ENCODE results near the gene SCAMP4. TPM values are rescaled to one million over a fixed set of nuclear protein-coding genes. Genes with fewer than 3 reads are reported as not detected.
"Not testable (repeated sequence)": the region's sequence is repeated elsewhere in the genome, so short reads cannot be mapped to it uniquely, and the experiment has no call there.

Gene SCAMP4
- polyA plus RNA-seq, 1 donor: 27.1 TPM

DNA sequence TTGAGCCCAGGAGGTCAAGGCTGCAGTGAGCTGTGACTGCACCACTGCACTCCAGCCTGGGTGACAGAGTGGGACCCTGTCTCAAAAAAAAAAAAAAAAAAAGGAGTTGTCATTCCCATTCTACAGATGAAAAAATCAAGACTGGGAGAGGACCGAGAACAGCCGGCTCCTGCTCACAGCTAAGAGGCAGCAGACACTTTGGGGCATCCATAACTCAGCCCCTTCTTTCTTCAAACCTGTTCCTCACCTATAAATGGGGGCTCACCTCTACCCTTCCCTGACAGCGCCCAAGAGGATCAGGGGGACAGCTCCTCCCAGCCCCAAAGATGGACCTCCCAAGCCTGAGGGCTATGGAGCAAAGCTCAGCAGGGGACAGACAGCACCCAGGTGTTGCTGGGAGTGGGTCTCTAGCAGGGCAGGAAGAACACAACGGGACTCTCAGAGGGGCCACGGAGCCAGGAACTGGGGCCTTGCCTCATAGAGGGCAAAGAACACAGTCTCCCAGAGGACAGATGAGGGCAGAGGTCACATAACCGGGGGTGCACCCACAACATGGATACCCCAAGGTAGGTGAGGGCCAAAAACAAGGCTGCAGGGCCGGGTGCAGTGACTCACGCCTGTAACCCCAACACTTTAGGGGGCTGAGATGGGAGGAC is 38.4 kb upstream of the SCAMP4 start:
- DNase-seq (ENCODE audit: low read depth): no peak

DNA sequence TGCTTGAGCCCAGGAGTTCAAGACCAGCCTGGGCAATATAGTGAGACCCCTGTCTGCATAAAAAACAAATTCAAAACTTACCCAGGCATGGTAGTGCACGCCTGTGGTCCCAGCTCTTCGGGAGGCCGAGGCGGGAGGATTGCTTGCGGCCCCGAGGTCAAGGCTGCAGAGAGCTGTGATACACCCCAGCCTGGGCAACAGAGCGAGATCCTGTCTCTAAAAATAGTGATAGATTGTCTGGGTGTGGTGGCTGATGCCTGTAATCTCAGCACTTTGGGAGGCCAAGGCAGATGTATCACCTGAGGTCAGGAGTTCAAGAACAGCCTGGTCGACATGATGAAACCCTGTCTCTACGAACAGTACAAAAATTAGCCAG is 37.9 kb upstream of the SCAMP4 start:
- DNase-seq (ENCODE audit: low read depth): no peak

- no peak for DNase-seq (ENCODE audit: low read depth)
Measured at GRCh38 chr19:1868971-1869370, 36.2 kb upstream of the SCAMP4 start.

DNA sequence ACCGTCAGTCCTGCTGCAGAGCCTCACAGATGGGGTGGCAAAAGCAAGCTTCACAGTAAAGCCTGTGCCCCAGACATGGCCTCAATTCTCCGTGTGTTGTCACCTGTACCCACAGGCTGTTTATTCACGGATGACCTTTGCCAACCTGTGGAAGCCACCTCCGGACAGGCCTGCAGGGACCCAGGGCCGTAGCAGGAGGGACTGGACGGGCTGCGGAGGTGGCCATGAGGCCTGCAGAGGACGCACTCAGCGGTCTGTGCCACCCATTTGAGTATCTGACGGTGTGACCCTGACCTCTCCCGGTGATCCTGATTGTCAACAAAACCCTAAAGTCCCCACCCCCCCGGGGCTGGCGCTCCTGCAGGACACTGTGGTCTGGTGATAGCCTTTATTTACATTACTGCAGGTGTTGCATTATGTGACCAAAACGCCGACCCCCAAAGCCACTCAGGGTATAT is 34.0 kb upstream of the SCAMP4 start:
- no peak for DNase-seq (ENCODE audit: low read depth)

- no peak for DNase-seq (ENCODE audit: low read depth)
Measured at GRCh38 chr19:1871630-1872029, 33.6 kb upstream of the SCAMP4 start.

- no peak for DNase-seq (ENCODE audit: low read depth)
Measured at GRCh38 chr19:1872807-1873523, 32.2 kb upstream of the SCAMP4 start.

DNA sequence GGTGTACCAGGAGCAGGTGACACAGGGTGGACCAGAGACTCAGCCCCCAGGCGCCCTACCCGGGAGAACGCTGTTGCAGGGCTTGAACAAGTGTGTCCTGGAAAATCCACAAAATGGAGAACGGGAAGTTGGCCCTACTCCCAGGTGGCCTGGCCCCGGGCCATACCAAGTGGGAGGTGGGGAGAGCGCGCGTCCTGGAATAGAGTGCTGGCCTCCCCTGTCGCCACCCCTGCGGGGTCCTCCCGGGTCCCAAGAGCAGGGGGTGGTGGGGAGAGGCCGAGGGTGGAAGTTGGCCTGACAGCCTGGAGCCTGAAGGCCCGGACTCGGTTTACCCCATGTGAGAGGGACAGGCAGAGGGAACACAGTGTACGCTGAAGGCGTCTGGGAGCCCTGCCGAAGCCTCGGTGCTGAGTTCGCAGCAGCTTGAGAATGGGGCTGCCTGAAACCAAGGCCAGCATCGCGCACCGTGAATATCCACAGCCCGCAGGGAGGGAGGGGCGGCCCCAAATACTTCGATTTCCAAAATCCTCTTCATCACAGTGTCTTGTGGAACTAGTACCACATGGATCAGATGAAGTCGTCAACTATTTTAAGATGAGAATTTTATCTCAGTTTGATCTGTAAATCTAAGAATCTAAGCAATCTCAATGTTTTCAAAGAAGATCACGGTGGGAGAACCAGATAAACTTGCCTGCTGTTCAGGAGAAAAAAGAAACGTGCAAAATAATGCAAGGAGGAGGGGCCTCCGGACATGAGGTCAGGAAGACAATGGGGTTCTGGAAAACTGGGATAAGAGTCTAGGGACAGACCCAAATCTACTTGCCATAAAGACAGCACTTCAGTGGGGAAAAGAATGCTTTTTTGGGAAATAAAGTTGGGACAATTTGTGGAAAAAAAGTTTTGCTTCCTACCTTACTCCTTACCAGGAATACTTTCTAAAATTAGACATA is 31.4 kb upstream of the SCAMP4 start:
- DNase-seq (ENCODE audit: low read depth): no peak

DNA sequence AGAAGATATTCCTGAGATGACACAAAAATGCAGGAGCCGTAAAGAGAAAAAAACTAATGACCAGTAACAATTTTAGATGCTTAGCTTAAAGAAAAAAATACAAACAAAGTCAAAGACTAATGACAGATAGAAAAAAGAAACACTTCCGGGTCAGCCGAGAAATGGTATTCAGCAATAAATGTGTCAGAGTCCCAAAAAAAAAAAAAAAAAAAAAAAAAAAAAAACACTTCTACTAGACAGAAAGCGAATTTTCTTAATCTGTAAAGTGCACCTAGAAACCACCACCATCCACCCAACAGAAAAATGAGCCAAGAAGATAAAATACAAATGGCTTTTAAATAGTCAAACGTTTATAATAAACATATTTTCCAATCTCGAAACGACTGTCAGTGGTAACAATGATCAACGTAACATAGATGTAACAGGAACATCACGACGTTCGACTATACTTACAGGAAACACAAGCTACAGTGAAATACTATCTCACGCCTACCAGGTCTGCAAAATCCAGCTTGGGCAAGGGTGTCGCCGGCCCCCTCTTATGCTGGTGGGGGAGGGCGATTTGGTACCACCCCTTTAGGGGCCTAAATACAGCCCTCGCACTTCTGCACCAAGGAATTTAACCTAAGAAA is 30.5 kb upstream of the SCAMP4 start:
- DNase-seq (ENCODE audit: low read depth): no peak

- not testable (repeated sequence) for DNase-seq (ENCODE audit: low read depth)
Measured at GRCh38 chr19:1875265-1875645, 29.9 kb upstream of the SCAMP4 start.

GRCh38 chr19:1875646-1876495 is 29.3 kb upstream of the SCAMP4 start:
- DNase-seq (ENCODE audit: low read depth): no peak

- DNase-seq (ENCODE audit: low read depth): not testable (repeated sequence)
Measured at GRCh38 chr19:1876496-1877279, 28.5 kb upstream of the SCAMP4 start.

- DNase-seq (ENCODE audit: low read depth): not testable (repeated sequence)
Measured at GRCh38 chr19:1877280-1877660, 27.9 kb upstream of the SCAMP4 start.

- not testable (repeated sequence) for DNase-seq (ENCODE audit: low read depth)
Measured at GRCh38 chr19:1878583-1878982, 26.6 kb upstream of the SCAMP4 start.

DNA sequence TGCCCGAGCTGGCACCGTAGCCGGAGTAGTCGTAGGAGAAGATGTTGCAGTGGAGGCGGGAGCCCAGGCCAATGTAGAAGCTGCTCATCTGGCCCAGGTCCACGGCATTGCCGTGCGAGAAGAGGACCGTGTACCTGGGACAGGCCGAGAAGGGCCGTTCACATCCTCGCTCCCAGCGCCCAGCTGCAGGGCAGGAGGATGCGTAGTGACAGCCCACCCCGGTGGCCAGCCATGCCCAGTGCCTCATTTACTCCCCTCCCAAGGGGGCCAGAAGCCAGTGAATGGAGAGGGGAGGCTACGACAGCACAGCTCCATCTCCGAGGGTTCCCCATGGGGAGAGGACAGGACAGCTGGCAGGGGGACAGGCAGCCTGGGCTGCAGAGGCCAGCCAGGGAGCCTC is 25.2 kb upstream of the SCAMP4 start:
- not testable (repeated sequence) for DNase-seq (ENCODE audit: low read depth)

DNA sequence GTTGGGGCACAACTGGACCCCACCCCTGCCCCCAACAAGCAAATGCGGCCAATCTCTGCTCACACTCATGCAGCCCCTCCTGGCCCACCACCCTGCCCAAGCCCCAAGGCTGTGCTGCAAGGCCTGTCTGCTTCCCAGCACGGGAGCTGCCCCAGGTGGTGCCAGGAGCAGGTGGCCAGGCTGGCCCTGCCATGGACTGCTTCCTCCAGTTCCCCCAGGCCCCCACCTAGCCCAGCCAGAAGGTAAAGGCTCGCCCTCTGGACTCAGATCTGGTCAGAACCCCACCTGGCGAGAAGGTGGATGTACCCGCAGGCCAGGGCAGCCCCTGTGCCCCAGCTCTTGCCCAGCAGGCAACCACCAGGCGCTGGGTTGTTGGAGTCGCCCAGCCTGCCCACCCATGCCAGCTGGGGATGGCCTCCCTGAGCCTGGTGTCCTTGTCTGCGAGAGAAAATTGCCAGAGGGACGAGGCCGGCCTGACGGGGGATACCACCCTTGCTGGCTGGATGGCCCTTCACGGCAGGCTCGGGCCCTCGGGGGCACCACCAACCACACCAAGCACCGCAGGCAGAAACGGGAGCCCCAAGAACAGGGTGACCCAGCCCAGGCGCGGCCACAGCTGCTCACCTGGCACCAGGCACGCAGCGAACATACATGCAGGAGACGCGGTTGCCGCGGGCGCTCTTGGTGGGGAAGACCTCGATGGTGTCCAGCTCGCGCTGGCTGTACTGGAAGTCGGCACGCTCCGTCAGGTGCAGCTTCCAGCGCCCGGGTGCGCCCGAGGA is 24.4 kb upstream of the SCAMP4 start:
- DNase-seq (ENCODE audit: low read depth): no peak

DNA sequence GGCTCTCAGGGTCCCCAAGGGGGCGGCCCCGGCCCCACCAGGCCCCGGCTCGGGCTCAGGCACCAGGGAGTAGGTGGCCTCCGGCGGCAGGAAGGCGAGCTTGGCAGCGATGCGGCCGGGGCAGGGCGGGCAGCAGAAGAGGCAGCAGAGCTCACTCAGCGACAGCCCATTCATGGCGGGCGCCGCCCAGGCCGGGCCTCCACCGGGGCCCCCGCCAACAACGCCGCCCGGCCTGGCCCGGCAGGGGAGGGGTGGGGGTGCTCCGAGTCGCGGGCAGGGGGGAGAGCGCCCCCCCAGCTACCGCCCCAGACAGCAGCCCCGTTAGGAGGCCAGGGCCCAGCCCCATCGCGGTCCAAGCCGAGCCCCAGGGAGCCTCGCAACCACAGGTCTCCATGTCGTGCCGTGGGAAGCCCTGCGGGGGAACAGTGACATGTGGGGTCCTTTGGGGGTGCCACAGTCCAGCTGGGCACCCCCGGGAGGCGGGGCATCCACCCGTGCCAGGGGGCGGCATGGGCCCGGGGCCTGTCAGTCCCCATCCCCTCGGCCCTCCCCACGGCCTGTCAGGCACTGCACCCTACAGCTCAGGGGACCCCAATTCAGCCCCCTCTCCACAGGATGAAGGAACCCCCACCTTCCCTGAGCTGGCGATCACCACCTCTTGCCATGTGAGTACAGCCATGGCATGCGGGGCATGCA is 23.7 kb upstream of the SCAMP4 start:
- DNase-seq (ENCODE audit: low read depth): not testable (repeated sequence)

GRCh38 chr19:1882089-1882785 is 23.0 kb upstream of the SCAMP4 start:
- no peak for DNase-seq (ENCODE audit: low read depth)

Measured in forelimb muscle (tissue), 1 donor.